GM19468 (cell line): ENCODE results near the gene FHIT.

Source experiments
- ATAC-seq: cut with Tn5 transposase; IDR thresholded peaks from one replicate; pipeline ENCODE4 v1.9.1; 2021; ENCODE audit warnings: mild to moderate bottlenecking, moderate library complexity, moderate number of reproducible peaks; ENCODE audit not compliant: unreplicated experiment; ENCODE audit errors: extremely low read depth

Gene FHIT

GRCh38 chr3:60330107-60330506, 921.1 kb downstream of the FHIT start:
- ATAC-seq = no peak

- no peak for ATAC-seq
These were observed 925.6 kb downstream of the FHIT start for GRCh38 chr3:60325610-60326170.

- no peak for ATAC-seq
These were observed 927.6 kb downstream of the FHIT start for GRCh38 chr3:60323651-60324050.

- no peak for ATAC-seq
These were observed 928.1 kb downstream of the FHIT start for GRCh38 chr3:60323180-60323579.

GRCh38 chr3:60322298-60322856, 928.9 kb downstream of the FHIT start:
- no peak for ATAC-seq

- no peak for ATAC-seq
These were observed 931.9 kb downstream of the FHIT start for GRCh38 chr3:60319179-60319858.

GRCh38 chr3:60316121-60316797, 935.0 kb downstream of the FHIT start:
- ATAC-seq = no peak

GRCh38 chr3:60313951-60314461, 937.2 kb downstream of the FHIT start:
- ATAC-seq = no peak

- ATAC-seq = no peak
These were observed 937.9 kb downstream of the FHIT start for GRCh38 chr3:60313231-60313798.

- no peak for ATAC-seq
These were observed 941.5 kb downstream of the FHIT start for GRCh38 chr3:60309539-60310268.

- no peak for ATAC-seq
These were observed 942.4 kb downstream of the FHIT start for GRCh38 chr3:60308808-60309207.

GRCh38 chr3:60307562-60308199, 943.6 kb downstream of the FHIT start:
- ATAC-seq = no peak

GRCh38 chr3:60304112-60304511, 947.1 kb downstream of the FHIT start:
- ATAC-seq = no peak

- ATAC-seq = no peak
These were observed 948.1 kb downstream of the FHIT start for GRCh38 chr3:60303160-60303559.

GRCh38 chr3:60301142-60301541, 950.1 kb downstream of the FHIT start:
- ATAC-seq = no peak

- ATAC-seq = no peak
These were observed 953.1 kb downstream of the FHIT start for GRCh38 chr3:60298141-60298540.

GRCh38 chr3:60294181-60294580, 957.1 kb downstream of the FHIT start:
- ATAC-seq = no peak

GRCh38 chr3:60291115-60291514, 960.1 kb downstream of the FHIT start:
- no peak for ATAC-seq

- no peak for ATAC-seq
These were observed 961.1 kb downstream of the FHIT start for GRCh38 chr3:60290122-60290492.
